ENCODE measurements around the gene TOP1. TPM values are rescaled to one million over a fixed set of nuclear protein-coding genes. Genes with fewer than 3 reads are reported as not detected.
"Not testable (repeated sequence)": the region's sequence is repeated elsewhere in the genome, so short reads cannot be mapped to it uniquely, and the experiment has no call there.

The TOP1 gene
- total and polyA plus RNA-seq, 8 donors: 14.8 to 46.2 (median 21.7) TPM

- Histone ChIP-seq H3K4me1 (peaks cover 32 to 35% (median 34%) of the 10 kb centered on the region in 4 donors), H3K27me3 (no peaks in the 10 kb centered on the region), H3K9me3 (no peaks in the 10 kb centered on the region), H3K4me3 (no peak overlapping the region), H3K27ac (no peak overlapping the region), H3K36me3 (no peaks in the 10 kb centered on the region)
- WGBS, 5 donors: 75 to 84% (median 80%) methylated on average over 2 of the region's 2 CpGs
- DNase-seq: no peak
- TF ChIP-seq EP300 (IDR thresholded peaks at IDR 0.05) (no peak), POLR2AphosphoS5 (IDR thresholded peaks at IDR 0.05) (no peak), POLR2A (IDR thresholded peaks at IDR 0.05) (no peak), CTCF (IDR thresholded peaks at IDR 0.05) (no peak)
- intact Hi-C loops (cut with DNase I; ENCODE audit: low total_unique reads): no loop called here
Observed at GRCh38 chr20:41000628-41001027, 28.0 kb upstream of the TOP1 start.

GRCh38 chr20:41001497-41001896 is 27.1 kb upstream of the TOP1 start:
- Histone ChIP-seq H3K36me3 (no peaks in the 10 kb centered on the region), H3K4me3 (no peak overlapping the region), H3K27me3 (no peaks in the 10 kb centered on the region), H3K9me3 (no peaks in the 10 kb centered on the region), H3K4me1 (peaks cover 41 to 43% (median 42%) of the 10 kb centered on the region in 4 donors), H3K27ac (no peak overlapping the region)
- 81 to 96% (median 92%) methylated on average over 4 of the region's 4 CpGs for WGBS, 5 donors
- no peak for DNase-seq
- TF ChIP-seq EP300 (IDR thresholded peaks at IDR 0.05) (no peak), CTCF (IDR thresholded peaks at IDR 0.05) (no peak), POLR2A (IDR thresholded peaks at IDR 0.05) (no peak), POLR2AphosphoS5 (IDR thresholded peaks at IDR 0.05) (no peak)
- intact Hi-C loops (cut with DNase I; ENCODE audit: low total_unique reads): no loop called here

- Histone ChIP-seq H3K4me3 (peak overlapping the region in 1 of 4 donors; percentile 21), H3K9me3 (no peaks in the 10 kb centered on the region), H3K27me3 (no peaks in the 10 kb centered on the region), H3K27ac (peak overlapping the region; percentile 80 to 94 (median 91)), H3K36me3 (no peaks in the 10 kb centered on the region), H3K4me1 (peaks cover 42 to 52% (median 46%) of the 10 kb centered on the region in 4 donors)
- WGBS, 5 donors: 89 to 94% (median 93%) methylated on average over 1 of the region's 1 CpG
- DNase-seq: no peak
- TF ChIP-seq POLR2AphosphoS5 (IDR thresholded peaks at IDR 0.05): no peak
- no peak for TF ChIP-seq POLR2A (IDR thresholded peaks at IDR 0.05)
- no peak for TF ChIP-seq CTCF (IDR thresholded peaks at IDR 0.05)
- no peak for TF ChIP-seq EP300 (IDR thresholded peaks at IDR 0.05)
- intact Hi-C loops (cut with DNase I; ENCODE audit: low total_unique reads): no loop called here
Observed at GRCh38 chr20:41002842-41003142, 25.8 kb upstream of the TOP1 start.

GRCh38 chr20:41003143-41003935 is 25.3 kb upstream of the TOP1 start:
- H3K4me3 ChIP-seq: peak overlapping the region in 2 of 4 donors; percentile 17 to 21
- WGBS, 5 donors: 15 to 30% (median 17%) methylated on average over 11 to 12 of the region's 12 CpGs

GRCh38 chr20:41003936-41004294 is 24.7 kb upstream of the TOP1 start:
- intact Hi-C loops (cut with DNase I; ENCODE audit: low total_unique reads): not testable (repeated sequence)
- H3K4me3 ChIP-seq: peak overlapping the region in 1 of 4 donors; percentile 21

More at GRCh38 chr20:41003143-41003935, 25.3 kb upstream of the TOP1 start:
- Histone ChIP-seq H3K27ac (peak overlapping the region; percentile 80 to 94 (median 91)), H3K4me1 (peaks cover 42 to 58% (median 49%) of the 10 kb centered on the region in 4 donors), H3K36me3 (no peaks in the 10 kb centered on the region), H3K27me3 (no peaks in the 10 kb centered on the region), H3K9me3 (no peaks in the 10 kb centered on the region)
- intact Hi-C loops (cut with DNase I; ENCODE audit: low total_unique reads): no loop called here
- TF ChIP-seq POLR2A (IDR thresholded peaks at IDR 0.05) (no peak), CTCF (IDR thresholded peaks at IDR 0.05) (no peak), POLR2AphosphoS5 (IDR thresholded peaks at IDR 0.05) (peak; percentile 50 to 92 (median 65))
- DNase-seq: peak; percentile 74 to 85

More at GRCh38 chr20:41003936-41004294, 24.7 kb upstream of the TOP1 start:
- H3K27ac ChIP-seq: peak overlapping the region; percentile 80 to 94 (median 91)
- not testable (repeated sequence) for H3K9me3 ChIP-seq, H3K36me3 ChIP-seq, H3K27me3 ChIP-seq, DNase-seq
- 79 to 89% (median 81%) methylated on average over 5 to 6 of the region's 6 CpGs for WGBS, 5 donors
- H3K4me1 ChIP-seq: peaks cover 42 to 60% (median 49%) of the 10 kb centered on the region in 4 donors

All from stomach (tissue), 9 donors.